ENCODE data around the gene SLC27A1. TPM values are rescaled to one million over a fixed set of nuclear protein-coding genes. Genes with fewer than 3 reads are reported as not detected.

The SLC27A1 gene
- total RNA-seq, 1 experiment from 2014 or later, result 8.6 TPM

DNA sequence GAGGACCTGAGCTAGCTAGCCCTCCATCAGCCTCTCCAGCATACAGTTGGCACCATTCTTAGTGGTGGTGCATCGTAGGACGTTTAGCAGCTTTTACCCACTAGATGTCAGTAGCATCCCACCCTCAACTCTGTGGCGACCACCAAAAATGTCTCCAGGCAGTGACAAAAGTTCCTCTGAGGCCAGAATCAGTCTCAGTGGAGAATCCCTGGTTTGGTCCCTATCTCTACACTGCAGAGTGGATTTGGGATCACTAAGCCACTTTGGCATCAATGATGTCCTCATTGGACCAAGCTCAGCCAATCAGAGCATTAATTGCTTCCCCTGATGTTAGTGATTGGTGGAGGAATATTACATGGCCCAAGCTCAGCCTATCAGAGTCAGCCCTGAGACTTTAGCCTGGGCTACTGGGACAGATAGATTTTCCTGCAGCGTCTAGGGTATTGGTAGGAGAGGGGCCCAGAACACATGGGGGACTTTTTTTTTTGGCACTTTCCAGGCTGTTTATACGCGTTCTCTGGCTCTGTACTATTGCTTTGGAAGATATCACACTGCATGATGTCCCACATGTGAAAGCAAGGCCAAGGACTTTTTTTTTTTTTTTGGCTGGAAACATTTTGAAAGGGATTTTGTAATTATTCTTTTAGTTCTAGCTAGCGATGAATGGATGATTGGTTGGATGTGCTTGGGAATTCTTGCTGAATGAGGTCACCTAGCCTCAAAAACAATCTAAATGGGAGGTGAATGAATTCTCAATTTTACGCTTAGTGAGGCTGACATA lies 28.9 kb upstream of the SLC27A1 start:
- no peak for TF ChIP-seq OVOL2 (CRISPR knock-in tag; IDR thresholded peaks at IDR 0.05; ENCODE audit: borderline replicate concordance)
- no peak for TF ChIP-seq CBFB (CRISPR knock-in tag; IDR thresholded peaks at IDR 0.05; ENCODE audit: low read depth)
- TF ChIP-seq NFYB (CRISPR knock-in tag; conservative IDR thresholded peaks at IDR 0.05; ENCODE audit: low read depth), result peak; percentile 83
- TF ChIP-seq TEAD4 (CRISPR knock-in tag; IDR thresholded peaks at IDR 0.05), result no peak
- Mint-ChIP-seq H3K27ac (no peak overlapping the region), H3K4me1 (no peaks in the 10 kb centered on the region), H3K36me3 (peaks cover 5% of the 10 kb centered on the region), H3K27me3 (ENCODE audit: low read depth) (peaks cover 8% of the 10 kb centered on the region), H3K9me3 (peaks cover 8% of the 10 kb centered on the region), H3K4me3 (no peak overlapping the region)
- DNase-seq (ENCODE audit: low spot score), result peak; percentile 41
- CTCF ChIA-PET, result interaction anchor here (0.5 to 2.9 kb wide), 39 partner anchors 8 to 512 kb away, joined by 3 to 21 read pairs (median 4); partner anchors contain the start of genes MVB12A, NXNL1, RPL18A and SLC27A1
- peak; percentile 88 for ATAC-seq
- POLR2A ChIA-PET, result interaction anchor here (0.6 to 0.7 kb wide), 3 partner anchors 16 to 499 kb away, joined by 3 read pairs; no protein-coding TSS in a partner anchor

DNA sequence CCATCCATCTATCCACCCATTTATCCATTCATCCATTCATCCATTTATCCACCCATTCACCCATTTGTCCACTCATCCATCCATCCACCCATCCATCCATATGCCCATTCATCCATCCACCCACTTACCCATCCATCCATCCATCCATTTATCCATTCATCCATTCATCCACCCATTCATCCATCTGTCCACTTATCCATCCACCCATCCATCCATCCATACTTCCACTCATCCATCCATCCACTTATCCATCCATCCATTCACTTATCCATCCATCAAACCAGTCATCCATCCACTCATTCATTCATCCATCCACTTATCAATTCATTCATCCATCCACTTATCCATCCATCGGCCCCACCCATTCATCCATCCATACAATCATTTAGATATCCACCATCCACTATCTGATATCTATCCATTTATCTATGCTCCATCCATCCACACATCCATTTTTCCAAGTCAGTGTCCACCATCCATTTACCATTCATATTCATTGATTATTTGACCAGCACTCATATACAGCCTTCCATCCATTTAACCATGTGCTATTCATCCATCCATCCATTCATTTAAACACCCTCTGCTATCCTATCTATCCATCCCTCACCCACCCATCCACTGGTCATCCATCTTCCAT lies 24.7 kb upstream of the SLC27A1 start:
- ChIA-PET CTCF (interaction anchor here (1.2 to 1.9 kb wide), 2 partner anchors 21 to 50 kb away, joined by 4 to 6 read pairs; no protein-coding TSS in a partner anchor), POLR2A (no interaction called here)
- DNase-seq (ENCODE audit: low spot score) (no peak), ATAC-seq (no peak)
- H3K4me3 Mint-ChIP-seq, result no peak overlapping the region
- peaks cover 20% of the 10 kb centered on the region for H3K27me3 Mint-ChIP-seq (ENCODE audit: low read depth)
- peaks cover 5% of the 10 kb centered on the region for H3K36me3 Mint-ChIP-seq
- H3K4me1 Mint-ChIP-seq, result peaks cover 3% of the 10 kb centered on the region; the same call in 1 of the 2 replicates
- TF ChIP-seq SMAD4 (CRISPR knock-in tag; IDR thresholded peaks at IDR 0.05), result no peak
- no peak overlapping the region for H3K27ac Mint-ChIP-seq
- H3K9me3 Mint-ChIP-seq, result peaks cover 12% of the 10 kb centered on the region

DNA sequence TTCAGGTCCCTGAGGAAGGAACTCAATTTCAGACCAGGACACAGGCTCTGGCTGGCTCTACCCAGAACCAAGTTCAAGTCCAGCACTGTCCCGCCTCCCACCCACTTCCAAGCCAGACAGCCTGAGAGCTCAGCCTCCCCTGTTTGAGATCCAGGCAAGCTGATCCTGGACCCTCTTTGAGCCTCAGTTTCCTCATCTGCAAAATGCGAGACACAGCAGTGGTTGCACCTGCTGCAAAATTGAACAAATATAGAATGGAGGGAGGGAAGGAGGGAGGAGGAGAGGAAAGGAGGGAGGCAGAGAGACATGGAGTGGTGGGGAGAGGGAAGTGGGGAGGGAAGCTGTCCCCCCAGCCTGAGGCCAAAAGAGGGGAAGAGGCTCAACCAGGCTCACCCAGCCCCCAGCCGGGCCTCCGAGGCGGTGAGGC lies 22.6 kb upstream of the SLC27A1 start:
- no peaks in the 10 kb centered on the region for H3K36me3 Mint-ChIP-seq
- DNase-seq (ENCODE audit: low spot score) (no peak), ATAC-seq (no peak)
- TF ChIP-seq NFATC4 (CRISPR knock-in tag; IDR thresholded peaks at IDR 0.05) (0 out of 2 replicates have a peak, but pooled peaks have one; percentile 13), ATF1 (CRISPR knock-in tag; IDR thresholded peaks at IDR 0.05) (no peak)
- peaks cover 3% of the 10 kb centered on the region for H3K9me3 Mint-ChIP-seq
- peaks cover 20% of the 10 kb centered on the region for H3K27me3 Mint-ChIP-seq (ENCODE audit: low read depth)
- CTCF ChIA-PET, result interaction anchor here (0.6 to 2.2 kb wide), 16 partner anchors 10 to 542 kb away, joined by 3 to 14 read pairs (median 6); partner anchors contain the start of genes MVB12A and SLC27A1
- peak overlapping the region; percentile 70 for H3K4me3 Mint-ChIP-seq
- H3K4me1 Mint-ChIP-seq, result peaks cover 3% of the 10 kb centered on the region; the same call in 1 of the 2 replicates
- POLR2A ChIA-PET, result no interaction called here
- H3K27ac Mint-ChIP-seq, result no peak overlapping the region

DNA sequence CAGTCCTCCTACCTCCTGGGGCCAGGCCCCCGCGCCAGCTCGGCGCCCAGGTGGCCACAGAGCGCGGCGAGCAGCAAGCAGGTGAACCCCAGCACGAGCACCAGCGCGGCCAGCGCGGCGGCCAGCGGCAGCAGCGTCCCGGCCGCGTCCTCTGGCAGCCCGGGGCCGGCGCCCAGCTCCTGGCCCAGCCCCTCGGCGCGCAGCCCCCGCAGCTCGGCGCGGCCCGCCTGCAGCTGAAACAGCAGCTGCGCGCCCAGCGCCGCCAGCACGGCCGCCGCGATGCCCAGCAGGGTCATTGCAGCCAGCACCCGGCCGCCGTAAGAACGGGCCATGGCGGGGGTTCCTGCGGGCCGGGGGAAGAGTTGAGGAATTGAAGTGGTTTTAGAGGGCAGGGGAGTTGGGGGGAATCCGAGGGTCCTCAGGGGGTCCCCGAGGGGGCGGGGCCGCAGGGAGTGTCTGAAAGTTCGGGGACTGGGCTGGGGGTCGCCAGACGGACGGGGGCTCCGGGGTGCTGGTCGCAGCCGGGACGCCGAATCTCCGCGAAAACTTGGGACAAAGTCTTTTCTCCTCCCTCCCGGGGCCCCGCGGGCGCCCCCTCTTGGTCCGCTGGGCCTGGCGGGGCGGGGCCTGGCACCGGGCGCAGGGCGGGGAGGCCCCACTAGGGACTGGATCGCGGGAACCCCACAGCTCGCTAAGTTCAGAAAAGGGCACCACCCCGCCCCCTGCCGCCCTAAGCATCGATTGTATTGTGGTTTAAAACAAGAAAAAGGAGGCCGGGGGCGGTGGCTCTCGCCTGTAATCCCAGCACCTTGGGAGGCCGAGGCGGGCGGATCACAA lies 22.0 kb upstream of the SLC27A1 start, which contains the start of gene TMEM221:
TMEM221 (minus strand) TSS at position 538 of the 837 bp plus-strand sequence; CDS start at position 332, 206 bp downstream.
- ChIA-PET POLR2A (no interaction called here), CTCF (interaction anchor here (0.6 to 2.2 kb wide), 19 partner anchors 10 to 543 kb away, joined by 3 to 14 read pairs (median 5); partner anchors contain the start of genes MVB12A and SLC27A1)
- peak; percentile 78 for DNase-seq (ENCODE audit: low spot score)
- peaks cover 3% of the 10 kb centered on the region for H3K4me1 Mint-ChIP-seq
- no peak for TF ChIP-seq CBFB (CRISPR knock-in tag; IDR thresholded peaks at IDR 0.05; ENCODE audit: low read depth)
- TF ChIP-seq, protein P1, sequence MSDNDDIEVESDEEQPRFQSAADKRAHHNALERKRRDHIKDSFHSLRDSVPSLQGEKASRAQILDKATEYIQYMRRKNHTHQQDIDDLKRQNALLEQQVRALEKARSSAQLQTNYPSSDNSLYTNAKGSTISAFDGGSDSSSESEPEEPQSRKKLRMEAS (CRISPR knock-in tag; IDR thresholded peaks at IDR 0.05), result 0 out of 2 replicates have a peak, but pooled peaks have one; percentile 31
- TF ChIP-seq, protein P2, sequence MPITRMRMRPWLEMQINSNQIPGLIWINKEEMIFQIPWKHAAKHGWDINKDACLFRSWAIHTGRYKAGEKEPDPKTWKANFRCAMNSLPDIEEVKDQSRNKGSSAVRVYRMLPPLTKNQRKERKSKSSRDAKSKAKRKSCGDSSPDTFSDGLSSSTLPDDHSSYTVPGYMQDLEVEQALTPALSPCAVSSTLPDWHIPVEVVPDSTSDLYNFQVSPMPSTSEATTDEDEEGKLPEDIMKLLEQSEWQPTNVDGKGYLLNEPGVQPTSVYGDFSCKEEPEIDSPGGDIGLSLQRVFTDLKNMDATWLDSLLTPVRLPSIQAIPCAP (CRISPR knock-in tag; IDR thresholded peaks at IDR 0.05), result no peak
- no peak for TF ChIP-seq TEAD4 (CRISPR knock-in tag; IDR thresholded peaks at IDR 0.05)
- TF ChIP-seq, protein P3, sequence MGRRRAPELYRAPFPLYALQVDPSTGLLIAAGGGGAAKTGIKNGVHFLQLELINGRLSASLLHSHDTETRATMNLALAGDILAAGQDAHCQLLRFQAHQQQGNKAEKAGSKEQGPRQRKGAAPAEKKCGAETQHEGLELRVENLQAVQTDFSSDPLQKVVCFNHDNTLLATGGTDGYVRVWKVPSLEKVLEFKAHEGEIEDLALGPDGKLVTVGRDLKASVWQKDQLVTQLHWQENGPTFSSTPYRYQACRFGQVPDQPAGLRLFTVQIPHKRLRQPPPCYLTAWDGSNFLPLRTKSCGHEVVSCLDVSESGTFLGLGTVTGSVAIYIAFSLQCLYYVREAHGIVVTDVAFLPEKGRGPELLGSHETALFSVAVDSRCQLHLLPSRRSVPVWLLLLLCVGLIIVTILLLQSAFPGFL (CRISPR knock-in tag; IDR thresholded peaks at IDR 0.05; ENCODE audit: borderline replicate concordance), result no peak
- TF ChIP-seq NR2C2 (CRISPR knock-in tag; IDR thresholded peaks at IDR 0.05), result peak; percentile 71; the same call in 1 of the 2 replicates
- TF ChIP-seq, protein P4, sequence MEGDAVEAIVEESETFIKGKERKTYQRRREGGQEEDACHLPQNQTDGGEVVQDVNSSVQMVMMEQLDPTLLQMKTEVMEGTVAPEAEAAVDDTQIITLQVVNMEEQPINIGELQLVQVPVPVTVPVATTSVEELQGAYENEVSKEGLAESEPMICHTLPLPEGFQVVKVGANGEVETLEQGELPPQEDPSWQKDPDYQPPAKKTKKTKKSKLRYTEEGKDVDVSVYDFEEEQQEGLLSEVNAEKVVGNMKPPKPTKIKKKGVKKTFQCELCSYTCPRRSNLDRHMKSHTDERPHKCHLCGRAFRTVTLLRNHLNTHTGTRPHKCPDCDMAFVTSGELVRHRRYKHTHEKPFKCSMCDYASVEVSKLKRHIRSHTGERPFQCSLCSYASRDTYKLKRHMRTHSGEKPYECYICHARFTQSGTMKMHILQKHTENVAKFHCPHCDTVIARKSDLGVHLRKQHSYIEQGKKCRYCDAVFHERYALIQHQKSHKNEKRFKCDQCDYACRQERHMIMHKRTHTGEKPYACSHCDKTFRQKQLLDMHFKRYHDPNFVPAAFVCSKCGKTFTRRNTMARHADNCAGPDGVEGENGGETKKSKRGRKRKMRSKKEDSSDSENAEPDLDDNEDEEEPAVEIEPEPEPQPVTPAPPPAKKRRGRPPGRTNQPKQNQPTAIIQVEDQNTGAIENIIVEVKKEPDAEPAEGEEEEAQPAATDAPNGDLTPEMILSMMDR (IDR thresholded peaks at IDR 0.05), result peak; percentile 40; the same call in 1 of the 2 replicates
- TF ChIP-seq, protein P5, sequence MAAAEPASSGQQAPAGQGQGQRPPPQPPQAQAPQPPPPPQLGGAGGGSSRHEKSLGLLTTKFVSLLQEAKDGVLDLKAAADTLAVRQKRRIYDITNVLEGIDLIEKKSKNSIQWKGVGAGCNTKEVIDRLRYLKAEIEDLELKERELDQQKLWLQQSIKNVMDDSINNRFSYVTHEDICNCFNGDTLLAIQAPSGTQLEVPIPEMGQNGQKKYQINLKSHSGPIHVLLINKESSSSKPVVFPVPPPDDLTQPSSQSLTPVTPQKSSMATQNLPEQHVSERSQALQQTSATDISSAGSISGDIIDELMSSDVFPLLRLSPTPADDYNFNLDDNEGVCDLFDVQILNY (CRISPR knock-in tag; IDR thresholded peaks at IDR 0.05), result no peak
- no peak for TF ChIP-seq NFE2L1 (CRISPR knock-in tag; IDR thresholded peaks at IDR 0.05)
- H3K4me3 Mint-ChIP-seq, result peak within 1 kb of the TSS; percentile 70
- peaks cover 6% of the 10 kb centered on the region for H3K9me3 Mint-ChIP-seq
- H3K36me3 Mint-ChIP-seq, result no peaks in the 10 kb centered on the region
- peaks cover 22% of the 10 kb centered on the region for H3K27me3 Mint-ChIP-seq (ENCODE audit: low read depth)
- ATAC-seq, result peak; percentile 75
- H3K27ac Mint-ChIP-seq, result no peak within 1 kb of the TSS

Measured in WTC11 (cell line).